Left colon (tissue), 2 donors: Measurements from ENCODE around the gene TMEM97. TPM values are rescaled to one million over a fixed set of nuclear protein-coding genes. Genes with fewer than 3 reads are reported as not detected.
"Not testable (repeated sequence)": the region's sequence is repeated elsewhere in the genome, so short reads cannot be mapped to it uniquely, and the experiment has no call there.

Source experiments
- ATAC-seq: fragments of 200-7000 bp; cut with Tn5 transposase; one replicate; pipeline ENCODE4 v1.9.1; 2020; ENCODE audit warnings: mild to moderate bottlenecking, moderate library complexity
- DNase-seq, 2 donors: peaks; one replicate each; pipeline ENCODE4 v3.0.0-alpha.2; 2020
- intact Hi-C, 2 donors: fragments of 100-400 bp; cut with DNase I in 1 of 2; cut with micrococcal nuclease in 1 of 2; formaldehyde crosslinking; loops; one replicate each; pipeline versions ENCODE4 v1.11.2 to v1.14.0; 2022; cut with DNase I, micrococcal nuclease
- total RNA-seq, 2 donors: library from RNA; stranded (reverse); fragmentation: NEBNext Ultra II Directional; extraction: Animal tissue kit (Norgen Biotek cat#: 25700); gene quantifications; one replicate each; pipeline ENCODE4 v1.2.1, GENCODE V29; 2021
- donor health status: DM: no; HTN: no; CAD: no.
- donor health status: DM: yes; HTN: yes; CAD: no.

The TMEM97 gene
- total RNA-seq, 2 donors from 2014 or later: 14.2 to 37.7 TPM

DNA sequence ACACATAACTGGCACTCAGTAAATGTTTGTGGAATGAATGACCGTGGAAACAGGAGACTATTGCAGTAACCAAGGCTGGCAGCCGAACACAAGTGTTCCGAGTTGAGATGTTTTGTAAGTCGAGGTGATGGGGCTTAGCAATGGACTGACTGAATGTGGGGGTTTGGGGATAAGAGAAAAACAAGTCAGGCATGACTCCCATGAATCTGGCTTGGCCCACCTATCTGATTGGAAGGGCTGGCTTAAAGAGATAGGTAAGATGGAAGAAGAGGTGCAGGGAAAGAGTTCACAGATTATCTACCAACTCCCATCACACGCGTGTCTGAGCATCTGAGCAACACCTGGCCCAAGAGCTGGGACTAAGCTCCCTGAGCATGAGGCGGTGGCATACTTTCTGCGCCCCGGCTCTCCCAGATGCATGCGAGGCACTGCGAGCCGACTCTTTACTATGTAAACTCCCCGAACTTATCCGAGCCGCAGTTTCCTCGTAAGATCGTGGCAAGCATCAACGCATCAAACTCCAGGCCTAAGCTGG, 15.7 kb downstream of the TMEM97 start:
- intact Hi-C loops: no loop called here
- ATAC-seq (peak; percentile 4), DNase-seq (no peak)

DNA sequence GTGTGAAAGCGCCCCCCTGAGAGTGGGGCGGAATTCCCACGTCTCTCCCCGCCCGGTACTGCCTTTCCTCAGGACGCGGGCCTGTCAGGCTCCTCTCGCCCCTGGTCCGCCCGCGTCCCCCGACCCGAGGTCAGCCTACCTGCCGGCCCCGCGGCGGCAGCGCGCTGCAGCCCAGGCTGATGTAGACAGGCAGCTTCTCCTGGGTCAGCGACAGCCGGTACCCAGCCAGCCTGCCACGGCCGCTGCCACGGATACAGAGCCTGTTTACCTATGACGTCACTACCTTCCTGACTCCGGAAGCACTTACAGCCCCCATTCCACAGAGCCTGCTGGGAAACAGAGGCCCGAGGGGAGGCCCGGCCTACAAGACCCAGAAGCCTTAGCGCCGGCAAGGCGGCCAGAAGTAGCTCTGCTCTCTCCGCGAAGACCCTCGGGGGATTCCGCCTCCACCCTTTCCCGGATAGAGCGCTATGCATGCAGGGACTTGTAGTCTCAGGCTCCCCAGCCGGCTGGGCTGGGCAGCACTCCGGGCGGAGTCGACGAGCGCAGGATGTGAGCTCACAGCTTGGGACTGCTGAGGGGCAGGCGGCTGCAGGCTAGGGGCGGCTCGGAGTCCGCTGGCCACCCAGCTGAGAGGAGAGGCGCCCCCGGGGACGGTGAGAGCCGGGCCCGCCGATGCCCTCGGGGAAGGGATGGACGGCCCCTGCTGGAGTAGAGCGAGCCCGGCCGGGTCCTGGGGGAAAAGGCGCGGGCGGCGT, 16.4 kb downstream of the TMEM97 start, which contains the start of the genes IFT20 and TNFAIP1:
Gene IFT20, minus strand, starts transcription at position 272 of the 758 bp plus-strand sequence. CDS start 3,487 bp downstream, outside the sequence.
Gene TNFAIP1, plus strand, starts transcription at position 561 of the 758 bp plus-strand sequence. CDS start 3,761 bp downstream, outside the sequence.
- ATAC-seq: peak; percentile 92

DNA sequence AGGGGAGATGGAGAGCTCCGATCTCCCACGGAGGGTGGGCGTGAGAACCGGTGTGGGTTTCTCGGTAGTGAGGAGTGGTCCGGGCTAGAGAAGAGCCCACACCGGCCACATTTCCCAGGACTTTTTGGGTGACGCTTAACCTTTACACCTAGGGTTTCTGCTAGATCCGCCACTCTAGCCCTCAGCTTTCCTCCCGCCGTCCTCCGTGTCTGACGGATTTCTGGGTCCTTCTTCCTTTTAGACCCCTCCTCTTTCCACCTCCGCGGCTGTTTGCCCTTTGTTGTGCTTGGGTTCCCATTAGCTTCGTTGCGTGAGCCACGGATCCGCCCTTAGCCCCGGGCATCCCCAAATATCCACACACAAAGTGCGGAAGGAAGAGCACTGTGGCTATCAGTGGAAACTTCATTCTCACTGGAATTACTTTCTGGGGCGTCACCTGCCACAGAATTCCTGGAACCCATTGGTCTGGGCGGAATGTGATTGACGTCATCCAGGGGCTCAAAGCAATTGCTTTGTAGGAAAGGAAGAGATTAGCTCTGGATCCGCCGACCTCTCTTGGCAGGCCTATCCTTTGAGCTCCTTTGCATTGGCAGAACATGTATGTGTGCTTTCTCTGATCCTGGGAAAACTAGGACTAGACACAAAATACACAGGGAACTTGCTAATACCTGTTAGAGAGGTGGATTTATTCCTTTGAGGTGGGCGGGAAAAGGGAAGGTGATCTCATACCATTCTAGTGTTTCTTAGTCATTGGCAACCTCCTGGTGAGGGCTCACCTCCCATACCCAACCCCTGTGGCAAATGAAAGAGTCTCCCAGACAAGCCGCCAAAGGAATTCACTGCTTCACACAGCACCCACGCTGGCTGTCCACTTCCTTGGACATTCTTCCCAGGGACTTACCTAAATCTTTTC, 17.2 kb downstream of the TMEM97 start:
- intact Hi-C loops: no loop called here
- peak; percentile 46 to 65 for DNase-seq
- peak; percentile 30 for ATAC-seq

More for the DNA sequence above, 16.4 kb downstream of the TMEM97 start, which contains the start of the genes IFT20 and TNFAIP1:
- DNase-seq: peak; percentile 96 to 100
- intact Hi-C loops: no loop called here

DNA sequence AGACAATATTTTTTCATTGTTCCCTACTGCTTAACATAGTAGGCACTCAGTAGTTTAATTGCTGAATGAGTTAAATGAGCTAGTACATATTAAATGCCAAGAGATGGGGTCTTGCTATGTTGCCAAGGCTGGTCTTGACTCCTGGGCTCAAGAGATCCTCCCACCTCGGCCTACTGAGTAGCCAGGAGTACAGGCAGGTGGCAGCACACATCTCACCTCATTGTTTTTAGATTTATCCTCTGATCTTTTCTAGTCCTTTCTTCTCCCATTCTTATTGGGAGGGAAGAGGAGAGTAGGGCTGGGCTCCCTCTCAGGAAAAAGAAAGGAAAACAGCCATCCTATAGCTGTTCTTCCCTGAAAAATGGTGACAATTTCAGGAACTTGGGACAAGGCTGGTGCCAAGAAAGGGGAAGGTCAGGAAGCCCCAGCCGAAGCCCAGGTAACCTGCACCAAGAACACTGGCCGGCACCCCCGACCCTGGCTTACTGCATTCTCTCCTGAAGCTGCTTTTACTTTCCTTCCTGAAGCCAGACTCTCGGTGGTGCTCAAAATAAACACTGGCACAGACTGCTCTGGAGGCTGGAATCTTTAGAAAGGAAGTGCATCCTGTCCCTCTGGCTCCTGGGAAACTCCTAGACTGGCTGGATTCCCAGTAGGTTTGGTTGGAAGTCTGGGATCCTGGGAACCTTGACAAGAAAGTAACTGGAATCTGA, 19.2 kb downstream of the TMEM97 start:
- intact Hi-C loops: no loop called here
- no peak for ATAC-seq
- DNase-seq: no peak

DNA sequence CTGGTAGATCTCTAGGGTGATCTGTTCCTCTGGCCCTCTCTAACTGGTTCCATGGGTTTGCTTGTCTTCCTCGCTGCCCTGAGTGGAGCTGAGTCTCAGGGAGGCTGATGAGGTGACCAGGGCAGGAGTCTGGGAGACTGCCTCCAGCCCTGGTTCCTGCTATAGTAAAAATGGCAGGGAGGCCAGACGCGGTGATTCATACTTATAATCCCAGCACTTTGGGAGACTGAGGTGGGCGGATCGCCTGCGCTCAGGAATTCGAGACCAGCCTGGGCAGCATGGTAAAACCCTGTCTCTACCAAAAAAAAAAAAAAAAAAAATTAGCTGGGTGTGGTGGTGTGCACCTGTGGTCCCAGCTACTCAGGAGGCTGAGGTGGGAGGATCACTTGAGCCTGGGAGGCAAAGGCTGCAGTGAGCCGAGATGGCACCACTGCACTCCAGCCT, 19.8 kb downstream of the TMEM97 start:
- ATAC-seq: not testable (repeated sequence)

DNA sequence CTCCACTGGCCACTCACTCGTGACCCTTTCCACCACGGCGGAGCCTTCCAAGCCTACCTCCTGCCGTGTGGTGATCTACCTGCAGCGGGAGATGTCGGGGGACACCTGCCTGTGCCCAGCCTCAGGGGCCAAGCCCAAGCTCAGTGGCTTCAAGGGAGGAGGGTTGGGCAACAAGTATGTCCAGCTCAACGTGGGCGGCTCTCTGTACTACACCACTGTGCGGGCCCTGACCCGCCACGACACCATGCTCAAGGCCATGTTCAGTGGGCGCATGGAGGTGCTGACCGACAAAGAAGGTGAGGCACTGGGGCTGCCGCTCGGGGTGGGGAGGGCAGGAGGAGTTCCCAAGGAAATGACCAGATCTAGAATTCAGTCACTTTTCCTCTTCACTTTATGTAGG, 20.4 kb downstream of the TMEM97 start:
- ATAC-seq (no peak), DNase-seq (no peak)
- intact Hi-C loops: no loop called here

More for the DNA sequence above, 19.8 kb downstream of the TMEM97 start:
- intact Hi-C loops, DNase-seq: not testable (repeated sequence)

DNA sequence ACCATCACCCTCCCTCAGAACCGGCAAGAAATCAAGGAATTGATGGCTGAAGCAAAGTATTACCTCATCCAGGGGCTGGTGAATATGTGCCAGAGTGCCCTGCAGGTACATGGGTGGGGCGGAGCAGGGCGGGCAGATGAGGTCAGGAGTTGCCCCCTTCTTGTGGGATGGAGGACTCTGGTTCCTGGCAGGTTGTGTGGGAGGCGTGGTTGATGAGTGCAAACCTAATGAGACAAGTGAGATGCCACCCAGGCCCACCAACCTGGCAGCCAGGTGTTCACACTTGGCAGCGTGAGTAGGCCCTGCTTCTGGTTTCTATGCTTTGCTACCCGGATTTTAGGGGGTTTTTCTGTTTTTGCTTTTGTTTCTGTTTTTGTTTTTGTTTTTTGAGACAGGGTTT, 21.4 kb downstream of the TMEM97 start:
- DNase-seq (no peak), ATAC-seq (no peak)
- intact Hi-C loops: no loop called here

DNA sequence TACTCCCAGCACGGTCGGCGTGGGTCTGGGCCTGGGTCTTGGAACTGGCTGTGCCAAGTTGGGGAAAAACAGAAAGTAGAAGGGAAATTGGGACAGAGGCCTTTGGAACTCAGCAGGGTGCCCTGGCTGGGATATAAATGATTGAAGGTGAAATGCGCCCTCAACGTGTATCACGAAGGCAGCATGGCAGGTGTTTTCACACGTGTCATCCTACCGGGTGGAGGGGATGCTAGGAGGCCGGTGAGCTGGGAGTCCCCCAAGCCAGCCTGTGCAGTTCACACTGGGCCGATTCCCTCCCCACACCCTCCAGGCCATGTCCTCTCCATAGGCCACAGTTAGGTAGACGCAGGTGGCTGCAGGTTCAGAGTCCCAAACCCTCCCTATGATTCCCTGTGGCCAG, 22.5 kb downstream of the TMEM97 start:
- no peak for ATAC-seq
- no peak for DNase-seq
- intact Hi-C loops: no loop called here

DNA sequence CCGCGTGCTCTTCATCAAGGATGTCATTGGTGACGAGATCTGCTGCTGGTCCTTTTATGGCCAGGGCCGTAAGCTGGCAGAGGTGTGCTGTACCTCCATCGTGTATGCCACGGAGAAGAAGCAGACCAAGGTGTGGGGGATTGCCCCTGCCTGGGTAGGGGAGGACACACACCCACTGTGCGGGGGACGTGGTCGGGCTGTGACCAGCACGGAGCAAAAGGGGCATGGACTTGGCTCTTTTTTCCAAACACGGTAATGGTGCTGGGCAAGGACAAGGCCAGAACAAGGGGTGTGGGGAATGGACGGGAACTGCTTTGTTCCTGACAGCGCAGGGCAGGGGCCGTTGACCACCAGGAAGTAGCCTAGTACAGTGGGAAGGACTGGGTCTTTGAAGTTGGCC, 23.3 kb downstream of the TMEM97 start:
- DNase-seq (no peak), ATAC-seq (no peak)
- intact Hi-C loops: no loop called here

DNA sequence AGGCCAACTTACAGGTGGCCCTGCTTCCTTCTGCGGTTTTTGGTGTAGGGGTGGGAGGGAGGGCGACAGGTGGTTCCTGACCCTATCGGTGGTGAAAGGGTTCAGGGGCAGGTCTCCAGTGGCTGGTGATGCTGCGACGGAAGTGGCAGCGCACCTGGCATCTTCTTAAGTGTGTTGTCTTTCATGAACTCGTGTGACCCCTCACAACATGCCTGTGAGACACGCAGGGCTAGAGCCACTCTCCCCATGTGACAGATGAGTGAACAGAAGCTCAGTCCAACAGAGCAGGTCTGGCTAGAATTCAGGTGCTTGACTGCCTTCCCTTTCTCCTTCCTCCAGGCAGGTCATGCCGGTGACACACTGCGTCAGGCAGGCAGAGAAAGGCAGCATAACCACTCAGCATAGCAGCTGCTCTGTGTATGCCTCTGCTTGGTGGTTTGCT, 24.5 kb downstream of the TMEM97 start:
- intact Hi-C loops: no loop called here
- ATAC-seq (no peak), DNase-seq (no peak)

DNA sequence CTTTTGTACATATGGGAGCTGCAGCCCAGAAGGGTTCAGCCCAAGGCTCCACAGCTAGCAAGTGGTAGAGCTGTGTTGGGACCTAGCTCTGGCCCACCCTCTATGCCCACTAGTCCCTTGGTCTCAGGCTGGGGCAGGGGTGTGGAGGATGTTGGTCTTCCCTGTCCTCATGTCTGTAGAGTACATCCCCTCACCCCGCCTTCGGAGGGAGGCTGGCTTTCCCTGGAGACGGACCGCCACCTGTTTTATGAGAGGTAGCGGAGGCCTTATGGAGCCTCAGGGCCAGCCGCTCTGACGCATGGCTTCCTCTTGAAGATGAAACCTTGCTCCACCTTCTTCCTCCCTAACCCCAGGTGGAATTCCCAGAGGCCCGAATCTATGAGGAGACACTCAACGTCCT, 25.0 kb downstream of the TMEM97 start:
- intact Hi-C loops: no loop called here
- DNase-seq (no peak), ATAC-seq (no peak)

DNA sequence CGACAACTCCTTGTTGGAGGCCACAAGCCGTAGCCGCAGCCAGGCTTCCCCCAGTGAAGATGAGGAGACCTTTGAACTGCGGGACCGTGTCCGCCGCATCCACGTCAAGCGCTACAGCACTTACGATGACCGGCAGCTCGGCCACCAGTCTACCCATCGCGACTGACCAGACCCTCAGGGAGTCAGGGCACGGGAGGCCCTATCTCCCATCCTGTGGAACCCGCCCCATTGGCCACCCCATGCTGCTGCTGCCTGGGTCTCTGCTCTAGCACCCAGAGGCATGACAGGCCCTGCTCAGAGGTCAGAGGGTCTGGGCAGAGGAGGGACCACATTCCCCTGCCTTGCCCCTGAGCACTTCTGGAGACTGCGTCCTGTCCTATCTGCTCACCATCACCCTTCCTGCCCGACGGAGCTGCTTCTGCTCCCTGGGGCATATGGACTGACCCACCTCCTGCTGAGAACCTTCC, 25.5 kb downstream of the TMEM97 start:
- ATAC-seq (no peak), DNase-seq (no peak)
- intact Hi-C loops: no loop called here

DNA sequence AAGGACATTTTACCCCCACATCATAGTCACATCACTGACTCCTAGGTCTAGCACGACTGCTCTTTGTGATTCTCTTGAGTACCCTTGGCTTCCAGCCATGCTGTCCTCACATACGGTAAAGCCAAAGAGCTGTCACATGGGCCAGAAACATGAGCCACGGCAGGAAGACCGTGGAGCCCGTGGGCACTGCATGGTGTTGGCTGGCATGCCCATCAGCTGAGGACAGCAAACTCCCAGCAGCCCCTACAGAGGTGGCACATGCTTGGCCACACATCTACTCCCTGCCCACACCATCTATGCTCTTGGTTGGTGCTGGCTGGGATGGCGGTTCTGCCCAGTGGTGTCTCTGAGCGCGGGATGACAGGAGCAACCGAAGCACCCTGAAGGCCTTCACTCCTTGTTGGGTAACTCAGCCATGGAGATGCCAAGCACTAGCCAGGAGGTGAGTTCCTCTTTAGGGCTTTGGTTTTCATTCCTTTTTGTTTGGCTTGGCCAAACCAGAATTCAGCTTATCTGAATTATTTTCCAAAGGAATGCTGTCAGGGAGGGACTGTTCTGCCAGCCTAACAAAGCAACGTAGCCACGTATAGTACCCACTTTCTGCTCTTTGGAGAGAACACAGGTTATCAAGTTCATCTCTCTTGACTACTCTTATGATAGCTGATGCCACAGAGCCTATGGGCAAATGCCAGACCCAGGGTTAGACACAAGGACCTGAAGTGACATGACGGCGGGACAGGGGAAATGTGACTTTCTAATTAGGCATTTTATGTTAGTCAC, 26.6 kb downstream of the TMEM97 start:
- intact Hi-C loops: no loop called here
- DNase-seq: no peak

DNA sequence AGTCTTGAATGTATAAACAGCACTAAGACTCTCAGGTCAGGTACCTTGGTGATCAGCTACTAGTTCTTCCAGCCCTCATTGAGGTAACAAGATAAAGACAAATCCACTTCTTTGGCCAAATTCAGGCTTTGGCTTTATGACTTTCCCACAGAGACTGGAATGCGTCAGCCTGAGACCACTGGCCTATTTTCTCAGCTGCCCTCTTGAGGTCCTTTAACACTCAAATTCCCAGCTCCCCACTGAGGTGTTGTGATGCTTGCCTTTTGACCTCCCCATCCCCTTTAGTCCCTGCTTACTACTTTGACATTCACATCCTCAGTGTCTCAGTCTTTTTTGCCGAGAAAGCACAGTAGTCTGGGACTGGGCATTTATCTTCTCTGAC, 27.2 kb downstream of the TMEM97 start:
- no peak for DNase-seq
- no peak for ATAC-seq
- intact Hi-C loops: no loop called here

More for the DNA sequence above, 26.6 kb downstream of the TMEM97 start:
- peak; percentile 15 for ATAC-seq

DNA sequence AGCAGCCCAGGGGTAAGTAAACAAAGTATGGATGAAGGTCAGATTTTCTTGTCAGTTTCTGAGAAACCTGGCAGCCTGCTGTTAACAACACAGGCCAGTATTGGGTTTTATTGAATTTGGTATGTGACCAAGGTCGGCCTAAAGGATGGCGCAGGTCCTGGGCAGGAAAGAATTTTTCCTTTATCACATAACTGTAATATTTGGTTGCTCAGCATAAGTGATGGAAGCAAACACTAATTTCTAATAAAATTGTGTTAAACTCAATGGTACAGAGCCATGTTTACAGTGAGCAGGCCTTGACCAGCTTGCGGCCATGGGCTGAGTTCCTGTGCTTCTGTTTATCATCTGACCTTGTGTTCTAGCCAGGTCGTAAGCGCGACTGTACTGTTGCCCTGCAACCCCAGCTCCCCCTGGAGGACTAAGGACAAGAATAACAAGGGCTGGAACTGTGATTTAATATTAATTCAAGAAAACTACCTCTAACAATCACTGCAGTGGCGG, 27.8 kb downstream of the TMEM97 start:
- intact Hi-C loops: no loop called here
- DNase-seq (no peak), ATAC-seq (peak; percentile 35)

DNA sequence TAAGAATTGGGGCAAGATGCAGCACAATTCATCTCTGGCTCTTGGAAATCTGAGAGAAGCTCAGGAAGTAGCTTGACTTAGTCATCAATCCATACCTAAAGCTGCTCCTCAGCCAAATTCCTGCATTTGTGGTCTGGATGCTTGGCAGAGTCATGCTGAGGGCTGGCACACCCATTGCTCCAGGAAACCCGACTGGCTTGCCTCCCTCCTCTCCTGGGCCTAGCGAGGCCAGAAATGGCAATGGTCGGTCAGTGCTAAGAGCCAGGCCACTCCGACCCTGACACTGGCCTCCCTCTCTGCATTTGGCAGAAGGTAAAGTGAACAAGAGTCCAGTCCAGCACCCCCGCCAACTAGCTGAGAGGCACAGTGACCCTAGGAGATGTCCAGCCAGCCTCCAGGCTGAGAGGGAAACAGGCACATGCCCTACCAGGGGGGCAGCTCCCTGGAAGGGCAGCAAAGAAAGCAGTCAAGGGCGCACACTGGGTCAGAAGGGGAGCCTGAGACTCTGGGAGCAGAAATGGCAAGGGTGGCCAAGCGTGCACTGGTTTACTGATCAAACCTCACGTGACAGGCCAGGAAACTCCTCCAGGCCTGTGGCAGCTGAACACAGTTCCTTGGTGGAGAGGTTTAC, 28.4 kb downstream of the TMEM97 start:
- ATAC-seq: no peak
- intact Hi-C loops: no loop called here
- DNase-seq: no peak

DNA sequence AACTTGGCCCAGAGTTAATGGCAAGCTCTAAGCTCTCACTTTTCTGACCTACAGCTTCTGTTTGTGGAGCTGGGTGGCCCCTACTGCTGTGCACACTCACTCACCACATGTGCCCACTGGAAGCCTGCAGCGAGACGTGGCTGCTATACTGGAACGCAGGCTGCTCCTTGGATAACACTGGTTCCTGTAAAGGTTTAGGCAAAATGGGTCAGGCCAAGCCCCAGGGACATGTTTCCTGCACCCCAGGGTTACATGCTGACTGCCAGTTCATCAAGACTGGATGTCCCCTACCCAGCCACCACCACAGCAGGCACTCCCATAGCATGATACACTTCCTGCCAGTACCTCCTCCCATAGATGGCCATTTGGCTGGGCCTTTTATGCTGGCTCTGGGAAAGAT, 30.0 kb downstream of the TMEM97 start:
- ATAC-seq: no peak

More for the DNA sequence above, 30.0 kb downstream of the TMEM97 start:
- intact Hi-C loops: no loop called here
- DNase-seq: no peak
